SK-N-SH (cell line): Measurements from ENCODE around the gene JKAMP.

Experiments
- GABPA ChIP-seq: IDR thresholded peaks from 2 replicates; pipeline ENCODE4 v1.4.0; 2012; ENCODE audit warnings: low read depth, mild to moderate bottlenecking
- POLR2AphosphoS5 ChIP-seq: IDR thresholded peaks from 2 replicates; pipeline ENCODE4 v1.6.1; 2012; ENCODE audit warnings: low read depth, low read length
- SIN3A ChIP-seq: IDR thresholded peaks from 2 replicates; pipeline ENCODE4 v1.6.1; 2012; ENCODE audit warnings: low read depth, mild to moderate bottlenecking, low read length, moderate library complexity, borderline replicate concordance
- SMC3 ChIP-seq: IDR thresholded peaks from 2 replicates; pipeline ENCODE4 v1.6.1; 2012; ENCODE audit warnings: low read depth, low read length, improper control_type of control experiment
- TAF1 ChIP-seq: IDR thresholded peaks from 2 replicates; pipeline ENCODE4 v1.6.1; 2012; ENCODE audit warnings: low read depth, mild to moderate bottlenecking, low read length, moderate library complexity, borderline replicate concordance
- TF ChIP-seq, protein P1 (sequence below): fragments of 200-600 bp; sonication (generic); IDR thresholded peaks from 2 replicates; pipeline ENCODE4 v1.6.1; 2017; ENCODE audit warnings: antibody characterized with exemption, mild to moderate bottlenecking, moderate library complexity

DNA sequence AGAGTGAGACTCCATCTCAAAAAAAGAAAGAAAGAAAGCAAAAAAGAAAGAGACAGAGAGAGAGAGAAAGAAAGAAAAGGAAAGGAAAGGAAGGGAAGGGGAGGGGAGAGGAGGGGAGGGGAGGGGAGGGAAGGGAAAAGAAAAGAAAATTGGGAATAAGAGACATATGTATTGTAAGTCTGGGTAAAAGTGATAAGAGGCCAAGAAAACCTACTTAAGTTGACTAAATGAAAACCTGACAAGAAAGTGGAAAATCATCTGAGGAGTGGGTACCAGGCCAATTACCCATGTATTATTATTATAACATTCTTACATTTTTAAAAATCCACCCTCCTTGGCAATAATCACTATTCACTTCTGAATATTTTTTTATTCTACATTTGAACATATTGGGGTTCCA, 46.0 kb downstream of the JKAMP start:
- TF ChIP-seq SIN3A, result no peak
- TF ChIP-seq SMC3, result no peak
- TF ChIP-seq POLR2AphosphoS5, result no peak
- TF ChIP-seq TAF1, result no peak
- TF ChIP-seq, protein P1, sequence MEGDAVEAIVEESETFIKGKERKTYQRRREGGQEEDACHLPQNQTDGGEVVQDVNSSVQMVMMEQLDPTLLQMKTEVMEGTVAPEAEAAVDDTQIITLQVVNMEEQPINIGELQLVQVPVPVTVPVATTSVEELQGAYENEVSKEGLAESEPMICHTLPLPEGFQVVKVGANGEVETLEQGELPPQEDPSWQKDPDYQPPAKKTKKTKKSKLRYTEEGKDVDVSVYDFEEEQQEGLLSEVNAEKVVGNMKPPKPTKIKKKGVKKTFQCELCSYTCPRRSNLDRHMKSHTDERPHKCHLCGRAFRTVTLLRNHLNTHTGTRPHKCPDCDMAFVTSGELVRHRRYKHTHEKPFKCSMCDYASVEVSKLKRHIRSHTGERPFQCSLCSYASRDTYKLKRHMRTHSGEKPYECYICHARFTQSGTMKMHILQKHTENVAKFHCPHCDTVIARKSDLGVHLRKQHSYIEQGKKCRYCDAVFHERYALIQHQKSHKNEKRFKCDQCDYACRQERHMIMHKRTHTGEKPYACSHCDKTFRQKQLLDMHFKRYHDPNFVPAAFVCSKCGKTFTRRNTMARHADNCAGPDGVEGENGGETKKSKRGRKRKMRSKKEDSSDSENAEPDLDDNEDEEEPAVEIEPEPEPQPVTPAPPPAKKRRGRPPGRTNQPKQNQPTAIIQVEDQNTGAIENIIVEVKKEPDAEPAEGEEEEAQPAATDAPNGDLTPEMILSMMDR, result no peak
- no peak for TF ChIP-seq GABPA
